Skeletal muscle tissue (tissue), 4 donors: ENCODE measurements around the gene CD46. TPM values are rescaled to one million over a fixed set of nuclear protein-coding genes. Genes with fewer than 3 reads are reported as not detected.
"Not testable (repeated sequence)": the region's sequence is repeated elsewhere in the genome, so short reads cannot be mapped to it uniquely, and the experiment has no call there.

ENCODE experiments used
- H3K27ac ChIP-seq: one replicate; pipeline ENCODE4 v1.7.0; 2013; ENCODE audit warnings: mild to moderate bottlenecking, low read depth, low read length, inconsistent platforms
- H3K27me3 ChIP-seq, 3 donors: one replicate each; pipeline ENCODE4 v1.7.0; 2013; ENCODE audit warnings: low read length in 3 of 3; ENCODE audit not compliant: control insufficient read depth in 3 of 3, insufficient read depth in 3 of 3
- H3K36me3 ChIP-seq, 3 donors: one replicate each; pipeline ENCODE4 v1.7.0; 2013; ENCODE audit warnings: low read length in 3 of 3; ENCODE audit not compliant: control insufficient read depth in 3 of 3, insufficient read depth in 3 of 3
- H3K4me1 ChIP-seq, 3 donors: one replicate each; pipeline ENCODE4 v1.7.0; 2013; ENCODE audit warnings: low read length in 3 of 3, mild to moderate bottlenecking in 3 of 3; ENCODE audit not compliant: control insufficient read depth in 3 of 3, insufficient read depth in 3 of 3
- H3K4me3 ChIP-seq, 3 donors: one replicate each; pipeline ENCODE4 v1.7.0; 2013; ENCODE audit warnings: low read length in 3 of 3
- H3K9ac ChIP-seq, 3 donors: one replicate each; pipeline ENCODE4 v1.7.0; 2013; ENCODE audit warnings: low read length in 3 of 3, mild to moderate bottlenecking in 3 of 3, moderate library complexity in 2 of 3, low read depth in 1 of 3
- H3K9me3 ChIP-seq, 3 donors: one replicate each; pipeline ENCODE4 v1.7.0; 2013; ENCODE audit warnings: low read length in 3 of 3; ENCODE audit not compliant: control insufficient read depth in 3 of 3
- total RNA-seq: library from RNA; depleted of rRNA; stranded (reverse); fragments of >200 nt; gene quantifications from one replicate; pipeline ENCODE4 v1.2.3, GENCODE V29; 2014
- donor health status: Osteomylitis.

The CD46 gene
- total RNA-seq = 53.8 TPM

- peaks cover 25 to 42% (median 30%) of the 10 kb centered on the region in 3 donors for H3K4me1 ChIP-seq
- peak within 1 kb of the TSS; percentile 93 to 95 (median 94) for H3K4me3 ChIP-seq
- H3K9me3 ChIP-seq = no peaks in the 10 kb centered on the region
- H3K27me3 ChIP-seq = no peaks in the 10 kb centered on the region
- no peaks in the 10 kb centered on the region for H3K36me3 ChIP-seq
- H3K27ac ChIP-seq = peak within 1 kb of the TSS; percentile 83
- peak within 1 kb of the TSS; percentile 87 to 92 (median 92) for H3K9ac ChIP-seq
These were observed at the start of gene CD46 for GRCh38 chr1:207751790-207752455. Gene CD46 (plus strand): TSS chr1:207752054. CDS start chr1:207752213, 159 bp downstream.

- no peaks in the 10 kb centered on the region for H3K36me3 ChIP-seq
- no peak overlapping the region for H3K9ac ChIP-seq
- H3K27me3 ChIP-seq = no peaks in the 10 kb centered on the region
- no peaks in the 10 kb centered on the region for H3K9me3 ChIP-seq
- no peak overlapping the region for H3K4me3 ChIP-seq
- no peak overlapping the region for H3K27ac ChIP-seq
- H3K4me1 ChIP-seq = no peaks in the 10 kb centered on the region
These were observed 49.5 kb upstream of the CD46 start for GRCh38 chr1:207702317-207702716.

- H3K36me3 ChIP-seq = no peaks in the 10 kb centered on the region
These were observed 48.1 kb upstream of the CD46 start for GRCh38 chr1:207703712-207704111.

GRCh38 chr1:207708004-207708403, 43.9 kb upstream of the CD46 start:
- not testable (repeated sequence) for H3K27ac ChIP-seq, H3K9ac ChIP-seq, H3K4me3 ChIP-seq, H3K9me3 ChIP-seq, H3K4me1 ChIP-seq, H3K27me3 ChIP-seq, H3K36me3 ChIP-seq

More at GRCh38 chr1:207703712-207704111, 48.1 kb upstream of the CD46 start:
- no peaks in the 10 kb centered on the region for H3K9me3 ChIP-seq
- H3K4me3 ChIP-seq = no peak overlapping the region
- H3K27ac ChIP-seq = no peak overlapping the region
- no peaks in the 10 kb centered on the region for H3K4me1 ChIP-seq
- H3K27me3 ChIP-seq = no peaks in the 10 kb centered on the region
- no peak overlapping the region for H3K9ac ChIP-seq

GRCh38 chr1:207711285-207711684, 40.6 kb upstream of the CD46 start:
- no peak overlapping the region for H3K9ac ChIP-seq
- H3K4me1 ChIP-seq = no peaks in the 10 kb centered on the region
- no peaks in the 10 kb centered on the region for H3K9me3 ChIP-seq
- no peaks in the 10 kb centered on the region for H3K36me3 ChIP-seq
- no peak overlapping the region for H3K4me3 ChIP-seq
- no peaks in the 10 kb centered on the region for H3K27me3 ChIP-seq
- no peak overlapping the region for H3K27ac ChIP-seq

- H3K4me1 ChIP-seq, H3K36me3 ChIP-seq, H3K9me3 ChIP-seq, H3K4me3 ChIP-seq, H3K27me3 ChIP-seq, H3K9ac ChIP-seq, H3K27ac ChIP-seq: not testable (repeated sequence)
These were observed 39.2 kb upstream of the CD46 start for GRCh38 chr1:207712701-207713100.

- H3K9ac ChIP-seq = no peak overlapping the region
These were observed 38.3 kb upstream of the CD46 start for GRCh38 chr1:207713529-207713928.

GRCh38 chr1:207719234-207719633, 32.6 kb upstream of the CD46 start:
- no peaks in the 10 kb centered on the region for H3K9me3 ChIP-seq
- H3K27ac ChIP-seq = no peak overlapping the region
- no peaks in the 10 kb centered on the region for H3K36me3 ChIP-seq
- H3K9ac ChIP-seq = no peak overlapping the region
- no peaks in the 10 kb centered on the region for H3K27me3 ChIP-seq
- H3K4me1 ChIP-seq = no peaks in the 10 kb centered on the region
- H3K4me3 ChIP-seq = no peak overlapping the region

More at GRCh38 chr1:207713529-207713928, 38.3 kb upstream of the CD46 start:
- no peaks in the 10 kb centered on the region for H3K4me1 ChIP-seq
- H3K9me3 ChIP-seq = no peaks in the 10 kb centered on the region
- no peaks in the 10 kb centered on the region for H3K27me3 ChIP-seq
- no peak overlapping the region for H3K4me3 ChIP-seq
- no peak overlapping the region for H3K27ac ChIP-seq
- H3K36me3 ChIP-seq = no peaks in the 10 kb centered on the region

GRCh38 chr1:207728200-207728858, 23.5 kb upstream of the CD46 start:
- not testable (repeated sequence) for H3K4me3 ChIP-seq, H3K9me3 ChIP-seq, H3K36me3 ChIP-seq, H3K4me1 ChIP-seq, H3K9ac ChIP-seq, H3K27ac ChIP-seq, H3K27me3 ChIP-seq

GRCh38 chr1:207737503-207738157, 14.2 kb upstream of the CD46 start:
- not testable (repeated sequence) for H3K4me3 ChIP-seq, H3K9ac ChIP-seq, H3K4me1 ChIP-seq, H3K36me3 ChIP-seq, H3K27ac ChIP-seq, H3K9me3 ChIP-seq, H3K27me3 ChIP-seq
